Suprapubic skin (tissue), 4 donors: Measurements from ENCODE around the gene HOXB5. TPM values are rescaled to one million over a fixed set of nuclear protein-coding genes. Genes with fewer than 3 reads are reported as not detected.

Experiments used
- DNase-seq, 2 donors: peaks; one replicate each; pipeline ENCODE4 v3.0.0-alpha.2; 2019; ENCODE audit warnings: low spot score in 2 of 2
- H3K27ac ChIP-seq: fragments of 200-600 bp; sonication (generic); one replicate; pipeline ENCODE4 v1.5.1; 2019
- H3K27me3 ChIP-seq: fragments of 200-600 bp; sonication (generic); one replicate; pipeline ENCODE4 v1.5.1; 2019
- H3K36me3 ChIP-seq: fragments of 200-600 bp; sonication (generic); one replicate; pipeline ENCODE4 v1.5.1; 2019
- H3K4me1 ChIP-seq: fragments of 200-600 bp; sonication (generic); one replicate; pipeline ENCODE4 v1.5.1; 2019
- H3K4me3 ChIP-seq: fragments of 200-600 bp; sonication (generic); one replicate; pipeline ENCODE4 v1.5.1; 2019; ENCODE audit warnings: mild to moderate bottlenecking
- H3K9me3 ChIP-seq: fragments of 200-600 bp; sonication (generic); one replicate; pipeline ENCODE4 v1.5.1; 2019
- CTCF ChIP-seq, 2 donors: fragments of 200-600 bp in 1 of 2; fragments of 450-650 bp in 1 of 2; sonication (generic) in 1 of 2; IDR thresholded peaks; one replicate each; pipeline ENCODE4 v1.5.1; 2016 to 2019; ENCODE audit warnings: antibody characterized with exemption in 2 of 2, mild to moderate bottlenecking in 1 of 2, moderate library complexity in 1 of 2
- EP300 ChIP-seq: sonication (generic); formaldehyde crosslinking; IDR thresholded peaks from one replicate; pipeline ENCODE4 v1.6.1; 2017; ENCODE audit warnings: antibody characterized with exemption
- POLR2A ChIP-seq, 2 donors: fragments of 450-650 bp; IDR thresholded peaks; one replicate each; pipeline ENCODE4 v1.6.1; 2017; ENCODE audit warnings: antibody characterized with exemption in 2 of 2, mild to moderate bottlenecking in 2 of 2, moderate library complexity in 2 of 2
- POLR2AphosphoS5 ChIP-seq, 3 donors: sonication (generic); formaldehyde crosslinking; IDR thresholded peaks; one replicate each; pipeline ENCODE4 v1.6.1; 2017; ENCODE audit warnings: antibody characterized with exemption in 3 of 3
- WGBS: methylation state at CpG from one replicate; pipeline ENCODE4 v1.1.5; 2018; 5-methylcytosine and 5-hydroxymethylcytosine counted together
- total RNA-seq, 4 donors: library from RNA; depleted of rRNA; stranded (reverse); fragments of >200 nt; gene quantifications; one replicate each; pipeline ENCODE4 v1.1.0, GENCODE V29; 2016

HOXB5 gene
- total RNA-seq, 4 donors from 2014 or later = 0.72 to 0.80 TPM; not detected in 2

DNA sequence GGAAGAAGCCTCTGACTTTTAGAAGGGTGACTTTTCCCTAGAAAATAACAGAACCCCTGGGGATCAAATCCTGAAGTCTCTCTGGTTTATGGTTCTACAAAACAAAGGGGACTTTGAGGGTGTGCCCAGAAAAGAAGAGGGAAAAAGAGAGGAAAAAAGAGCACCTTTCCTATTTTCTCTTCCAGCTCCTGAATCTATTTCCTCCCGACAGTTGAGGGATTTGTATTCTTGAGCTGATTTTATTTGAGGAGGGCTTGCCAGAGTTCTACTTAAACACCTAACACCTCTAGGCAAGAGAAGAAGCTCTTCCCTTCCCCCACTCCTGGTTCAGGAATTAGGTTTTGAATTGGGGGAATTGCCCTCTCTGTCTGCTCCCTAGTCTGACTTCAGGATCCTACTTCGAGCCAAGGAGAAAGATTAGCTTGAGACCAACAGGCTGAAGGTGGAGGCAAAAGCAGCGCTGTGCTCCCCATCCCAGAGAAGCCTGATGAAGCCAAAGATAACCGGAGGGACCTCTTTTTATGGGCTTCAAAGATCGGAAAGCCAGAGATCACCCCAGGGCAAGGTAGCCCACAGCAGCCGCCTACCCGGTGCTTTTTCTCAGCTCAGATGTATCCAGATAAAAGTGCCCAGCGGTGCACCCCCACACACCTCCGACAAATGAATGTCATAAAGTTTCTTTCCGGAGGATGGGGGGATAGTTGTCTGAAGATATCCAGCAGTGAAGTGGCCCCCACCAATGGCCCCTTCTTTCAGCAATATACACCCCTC, 4.3 kb downstream of the HOXB5 start:
- peak overlapping the region; percentile 19 for H3K27ac ChIP-seq
- H3K27me3 ChIP-seq = peaks cover 5% of the 10 kb centered on the region
- peak overlapping the region; percentile 6 for H3K4me3 ChIP-seq

GRCh38 chr17:48588528-48588927, 5.1 kb downstream of the HOXB5 start:
- H3K36me3 ChIP-seq = no peaks in the 10 kb centered on the region
- no peak for TF ChIP-seq POLR2AphosphoS5 (IDR thresholded peaks at IDR 0.05)
- no peak for TF ChIP-seq CTCF (IDR thresholded peaks at IDR 0.05)
- TF ChIP-seq EP300 = no peak
- no peak for TF ChIP-seq POLR2A (IDR thresholded peaks at IDR 0.05)
- H3K4me1 ChIP-seq = peaks cover 52% of the 10 kb centered on the region
- H3K9me3 ChIP-seq = no peaks in the 10 kb centered on the region
- H3K27me3 ChIP-seq = peaks cover 5% of the 10 kb centered on the region
- no peak overlapping the region for H3K27ac ChIP-seq
- 50% methylated on average over 2 of the region's 2 CpGs for WGBS
- H3K4me3 ChIP-seq = no peak overlapping the region
- no peak for DNase-seq

More for the DNA sequence above, 4.3 kb downstream of the HOXB5 start:
- no peaks in the 10 kb centered on the region for H3K9me3 ChIP-seq
- DNase-seq = no peak
- H3K4me1 ChIP-seq = peaks cover 48% of the 10 kb centered on the region
- WGBS = 63% methylated on average over 10 of the region's 10 CpGs
- no peaks in the 10 kb centered on the region for H3K36me3 ChIP-seq
- TF ChIP-seq EP300 = no peak
- TF ChIP-seq POLR2AphosphoS5 (IDR thresholded peaks at IDR 0.05) = no peak
- no peak for TF ChIP-seq CTCF (IDR thresholded peaks at IDR 0.05)
- TF ChIP-seq POLR2A (IDR thresholded peaks at IDR 0.05) = no peak

GRCh38 chr17:48588074-48588415, 5.5 kb downstream of the HOXB5 start:
- Histone ChIP-seq H3K27me3 (peaks cover 5% of the 10 kb centered on the region), H3K4me1 (peaks cover 48% of the 10 kb centered on the region), H3K4me3 (no peak overlapping the region), H3K9me3 (no peaks in the 10 kb centered on the region), H3K27ac (peak overlapping the region; percentile 10), H3K36me3 (no peaks in the 10 kb centered on the region)
- no peak for TF ChIP-seq CTCF (IDR thresholded peaks at IDR 0.05)
- TF ChIP-seq EP300 = no peak
- no peak for TF ChIP-seq POLR2A (IDR thresholded peaks at IDR 0.05)
- no peak for TF ChIP-seq POLR2AphosphoS5 (IDR thresholded peaks at IDR 0.05)
- 72% methylated on average over 2 of the region's 2 CpGs for WGBS
- no peak for DNase-seq

DNA sequence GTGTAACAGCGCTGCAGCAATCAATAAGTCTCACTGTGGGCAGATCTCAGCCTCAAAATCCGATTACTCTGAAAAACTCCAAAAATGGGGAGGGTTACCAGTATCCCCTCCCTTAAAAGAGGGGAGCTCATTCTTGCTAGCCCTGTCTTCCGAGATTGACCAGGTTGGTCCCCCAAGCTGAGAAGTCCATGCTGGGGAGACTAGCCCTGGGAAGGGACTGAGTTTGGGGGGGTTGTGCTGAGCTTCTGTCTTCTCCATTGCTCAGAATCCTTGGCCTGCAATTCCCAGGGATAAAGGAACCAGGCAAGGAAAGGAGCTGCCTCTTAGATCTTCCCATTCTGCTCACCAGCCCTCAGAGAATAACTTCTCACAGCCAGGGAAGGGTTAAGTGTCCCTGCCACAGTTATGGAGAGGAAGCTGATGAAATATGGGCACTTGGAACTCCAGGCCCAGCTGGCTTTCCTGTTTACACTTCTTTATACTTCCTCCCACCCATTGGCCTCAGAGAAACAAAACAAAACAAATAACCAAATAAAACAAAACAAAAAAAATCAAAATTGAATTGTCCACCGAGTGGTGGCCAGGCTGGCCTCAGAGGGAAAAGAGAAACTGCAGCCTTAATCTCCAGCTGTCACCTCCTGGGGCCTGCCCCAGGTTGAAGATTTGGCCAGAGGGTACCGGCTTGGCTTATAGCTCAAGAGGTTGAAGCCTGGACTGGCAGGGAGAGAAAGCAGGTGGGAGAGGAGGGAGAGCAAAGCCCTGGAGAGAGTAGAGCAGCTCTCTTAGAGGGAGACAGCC, 6.1 kb downstream of the HOXB5 start:
- 70% methylated on average over 5 of the region's 5 CpGs for WGBS
- Histone ChIP-seq H3K27ac (peak overlapping the region; percentile 77), H3K4me3 (no peak overlapping the region), H3K36me3 (no peaks in the 10 kb centered on the region), H3K9me3 (no peaks in the 10 kb centered on the region), H3K4me1 (peaks cover 52% of the 10 kb centered on the region), H3K27me3 (peaks cover 4% of the 10 kb centered on the region)
- TF ChIP-seq POLR2AphosphoS5 (IDR thresholded peaks at IDR 0.05) = no peak
- TF ChIP-seq EP300 = no peak
- no peak for TF ChIP-seq CTCF (IDR thresholded peaks at IDR 0.05)
- DNase-seq = no peak
